Activated CD8-positive, alpha-beta memory T cell treated with anti-CD3 and anti-CD28 coated beads, Interleukin-2, amount 50 U/mL, for 24 hours (primary cell): ENCODE measurements around the gene TTC39B.
A peak's percentile ranks its signal among the peaks of the same experiment; 100 is the strongest.
"Not testable (repeated sequence)": the region's sequence is repeated elsewhere in the genome, so short reads cannot be mapped to it uniquely, and the experiment has no call there.

Experiments
- DNase-seq: peaks from one replicate; pipeline ENCODE4 v3.0.0-alpha.2; 2020; ENCODE audit errors: extremely low read depth

Gene TTC39B

DNA sequence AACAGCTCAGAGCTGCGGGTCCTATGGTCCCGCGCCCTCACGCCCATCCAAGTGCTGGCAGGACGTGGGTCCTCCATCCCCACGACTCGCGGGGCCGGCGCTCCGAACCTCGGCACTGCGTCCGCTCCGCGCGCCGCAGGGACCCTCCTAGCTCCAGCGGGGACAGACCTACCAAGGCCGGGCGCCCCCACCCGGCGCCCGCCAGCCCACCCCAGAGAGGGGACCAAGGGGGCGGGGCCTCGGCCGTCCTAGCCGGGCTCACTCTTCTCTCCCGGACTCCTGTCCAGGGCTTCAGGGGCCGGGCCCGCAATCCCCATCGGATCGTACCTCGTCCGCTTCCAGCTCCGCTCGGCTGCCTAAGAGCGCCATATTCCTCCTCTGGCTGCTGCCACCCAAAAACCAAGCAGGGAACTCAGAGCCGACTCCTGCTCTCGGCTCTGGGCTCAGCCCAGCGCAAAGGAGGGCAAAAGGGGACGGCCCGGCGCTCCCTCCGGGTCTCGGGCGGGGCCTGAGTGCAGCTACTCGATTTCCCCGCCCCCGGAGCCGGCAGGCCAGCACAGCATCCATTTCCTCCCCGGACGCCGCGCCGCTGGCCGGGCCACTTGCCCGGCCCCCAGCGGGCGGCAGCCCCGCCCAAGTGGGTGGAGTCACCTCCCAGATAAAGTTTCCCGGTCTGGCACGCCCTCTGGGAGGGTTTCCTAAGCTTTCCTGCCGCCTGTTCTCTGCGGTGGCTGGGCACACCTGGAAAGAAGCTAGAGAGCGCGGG lies at the start of gene TTC39B:
Gene TTC39B (minus strand): TSS at position 460 of the 766 bp plus-strand sequence. CDS start 91 bp downstream, at position 369.
- peak; percentile 52 for DNase-seq

DNA sequence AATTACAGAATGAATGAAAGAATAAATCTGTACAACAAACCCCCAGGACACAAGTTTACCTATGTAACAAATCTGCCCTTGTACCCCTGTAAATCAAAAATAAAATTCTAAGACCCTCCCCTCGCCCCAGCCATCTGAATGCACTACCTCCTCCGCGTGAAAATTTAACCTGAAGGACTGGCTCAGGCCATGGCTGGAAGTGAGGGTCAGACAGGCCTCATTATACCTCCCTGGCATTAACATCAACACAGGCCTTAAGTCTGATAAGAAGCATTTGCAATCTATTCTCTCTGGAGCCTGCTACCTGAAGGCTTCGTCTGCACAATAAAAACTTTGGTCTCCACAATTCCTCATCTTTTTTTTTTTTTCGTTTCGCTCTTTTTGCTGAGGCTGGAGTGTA lies 48.7 kb upstream of the TTC39B start:
- DNase-seq: no peak

DNA sequence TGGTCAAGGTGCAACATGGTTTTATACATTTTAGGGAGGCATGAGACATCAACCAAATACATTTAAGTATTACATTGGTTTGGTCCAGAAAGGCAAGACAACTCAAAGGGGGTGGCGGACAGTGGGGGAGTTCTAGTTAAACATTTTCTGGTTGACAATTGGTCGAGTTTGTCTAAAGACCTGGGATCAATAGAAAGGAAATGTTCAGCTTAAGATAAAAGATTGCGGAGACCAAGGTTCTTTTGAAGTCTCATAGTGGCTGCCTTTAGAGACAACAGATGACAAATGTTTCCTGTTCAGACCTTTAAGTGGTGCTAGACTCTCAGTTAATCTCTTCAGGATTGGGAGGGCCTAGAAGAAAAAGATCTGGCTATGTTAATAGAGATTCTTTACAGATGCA lies 47.7 kb upstream of the TTC39B start:
- no peak for DNase-seq

DNA sequence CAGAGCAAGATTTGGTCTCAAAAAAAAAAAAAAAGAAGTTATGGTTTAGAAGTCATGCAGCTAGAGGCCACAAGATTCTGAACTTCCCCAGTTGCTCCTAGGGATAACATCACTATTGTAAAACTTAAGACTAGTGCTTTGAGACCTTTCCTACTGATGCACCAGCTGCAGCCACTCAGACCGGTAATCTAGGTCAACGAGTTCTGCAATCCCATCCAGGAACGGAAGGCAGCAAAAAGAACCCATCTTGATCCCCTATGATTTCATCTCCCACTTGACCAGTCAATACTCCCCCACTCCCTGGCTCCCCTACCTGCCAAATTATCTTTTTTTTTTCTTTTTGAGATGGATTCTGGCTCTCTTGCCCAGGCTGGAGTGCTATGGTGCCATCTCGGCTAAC lies 46.9 kb upstream of the TTC39B start:
- DNase-seq: no peak

DNA sequence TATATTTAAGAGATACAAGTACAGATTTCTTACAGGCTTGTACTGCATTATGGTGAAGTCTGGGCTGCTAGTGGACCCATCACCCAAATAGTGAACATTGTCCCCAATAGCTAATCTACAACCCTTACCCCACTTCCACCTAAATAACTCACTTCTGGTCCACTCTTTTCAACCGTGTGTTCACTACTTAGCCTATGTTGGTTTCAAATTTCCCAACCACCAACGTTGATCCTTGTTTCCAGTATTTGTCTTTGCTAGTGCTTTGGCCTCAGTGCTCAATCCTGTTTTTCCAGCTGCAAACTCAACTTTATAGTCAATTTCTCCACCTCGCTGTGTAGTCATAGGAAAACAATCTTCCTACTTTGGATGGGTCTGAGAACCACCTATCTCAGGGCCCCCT lies 45.3 kb upstream of the TTC39B start:
- no peak for DNase-seq

DNA sequence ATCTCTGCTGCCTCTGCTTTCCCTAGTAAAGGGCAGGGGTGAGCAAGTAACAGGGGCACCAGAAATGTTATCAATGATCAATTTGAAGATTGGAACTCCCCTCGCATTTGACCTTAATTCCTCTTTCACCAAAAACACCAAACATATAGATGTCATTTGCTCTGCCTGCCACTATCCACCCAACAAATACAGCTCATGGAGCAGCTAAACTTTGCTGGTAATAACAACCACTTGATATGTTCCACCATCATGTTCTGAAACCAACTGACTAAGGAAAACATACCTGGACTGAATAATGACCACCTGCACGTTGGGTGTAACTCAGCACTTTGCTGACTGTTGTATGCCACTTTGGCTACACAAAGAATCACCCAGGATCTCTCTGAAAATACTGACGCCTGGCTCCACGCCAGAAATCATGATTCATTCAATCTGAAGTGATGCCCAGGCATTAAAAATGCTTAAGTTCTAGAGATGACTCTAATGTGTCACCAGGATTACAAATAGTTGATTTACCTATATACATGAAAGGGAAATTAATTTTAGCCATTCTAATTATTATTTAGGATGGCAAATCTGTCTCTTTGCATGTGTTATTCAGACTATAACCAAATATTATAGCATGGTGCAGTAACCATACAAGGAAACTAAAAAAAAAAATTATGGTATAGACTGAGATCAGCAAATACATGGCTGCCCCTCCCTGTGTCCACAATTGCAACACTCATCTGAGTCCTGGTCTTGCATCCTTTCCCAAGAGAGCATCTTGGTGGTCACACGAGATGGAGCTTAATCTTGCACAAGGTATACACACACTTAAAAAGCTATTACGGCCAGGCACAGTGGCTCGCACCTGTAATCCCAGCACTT lies 43.1 kb upstream of the TTC39B start:
- DNase-seq: no peak

DNA sequence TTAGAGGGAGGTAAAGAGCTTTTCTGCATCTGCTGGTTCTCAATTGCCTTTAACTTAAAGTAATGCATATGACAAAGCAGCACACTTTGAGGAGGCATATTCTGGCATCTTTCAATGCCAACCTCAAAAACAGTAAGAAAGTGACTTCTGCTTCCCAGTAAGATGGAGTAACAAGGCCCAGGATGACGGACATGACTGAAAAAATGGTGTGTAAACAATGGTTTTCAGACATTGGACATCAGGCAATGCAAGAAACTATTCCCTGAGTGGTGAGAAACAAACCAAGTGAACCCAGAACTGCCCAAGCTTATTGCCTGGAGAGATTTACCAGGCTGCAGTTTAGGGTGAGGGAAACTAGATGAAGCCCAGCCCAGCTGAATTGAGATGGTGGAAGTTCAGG lies 39.8 kb upstream of the TTC39B start:
- DNase-seq: no peak

DNA sequence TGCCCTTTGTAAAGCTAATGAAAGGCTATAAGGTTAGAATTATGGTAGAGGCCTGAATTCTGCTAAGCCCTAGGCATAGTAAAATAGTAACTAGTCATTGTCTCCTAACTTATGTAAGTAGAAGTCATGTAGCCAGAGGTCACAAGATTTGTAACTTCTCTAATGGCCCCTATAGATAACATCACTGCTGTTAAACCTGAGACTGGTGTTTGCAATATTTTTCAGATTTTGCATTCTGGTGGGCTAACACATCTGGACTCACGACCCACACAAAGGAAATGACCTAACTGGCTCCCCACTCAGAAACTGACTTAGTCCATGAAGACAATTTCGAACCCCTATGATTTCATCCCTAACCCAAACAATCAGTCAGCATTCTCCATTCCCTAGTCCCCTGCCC lies 37.2 kb upstream of the TTC39B start:
- DNase-seq: no peak

DNA sequence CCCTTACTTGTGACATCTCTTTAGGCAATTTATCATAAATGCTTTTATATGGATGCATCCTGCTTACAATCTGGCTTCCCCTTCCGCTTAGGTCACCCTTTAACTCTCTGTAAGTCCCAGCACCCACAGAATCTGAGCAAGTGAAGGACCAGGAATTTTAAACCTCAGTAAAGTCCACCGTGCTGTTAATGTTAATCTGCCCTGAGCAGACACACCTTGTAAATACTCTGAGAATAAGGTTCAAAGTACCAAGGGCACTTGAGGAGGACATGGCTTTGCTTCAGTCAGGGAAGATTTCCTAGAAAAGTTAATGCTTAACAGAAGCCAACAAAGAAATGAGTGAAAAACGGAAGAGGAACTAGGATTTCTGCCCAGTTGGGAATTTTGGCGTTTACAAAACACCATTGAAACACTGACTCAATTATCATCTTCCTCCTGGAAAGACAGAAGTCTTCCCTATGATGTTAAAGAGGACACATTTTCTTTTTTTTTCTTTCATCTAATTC lies 26.4 kb upstream of the TTC39B start:
- no peak for DNase-seq

DNA sequence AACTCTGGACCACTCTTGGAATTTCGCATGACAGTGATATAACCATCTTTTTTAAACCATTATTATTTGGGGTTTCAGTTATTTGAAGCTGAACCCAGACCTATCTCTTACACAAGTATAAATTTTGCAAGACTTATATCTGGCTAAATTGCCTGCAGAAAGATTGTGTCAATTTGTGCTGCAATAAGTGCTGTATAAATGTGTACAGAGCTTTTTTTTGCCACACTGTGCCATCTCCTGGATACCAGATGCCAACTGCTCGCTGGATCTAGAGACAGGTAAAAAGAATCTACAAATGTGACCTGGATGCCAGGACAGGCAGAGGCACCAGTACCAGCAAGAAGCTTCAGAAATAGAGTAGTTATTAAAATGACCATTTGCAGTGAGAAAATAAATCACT lies 25.9 kb upstream of the TTC39B start:
- no peak for DNase-seq

DNA sequence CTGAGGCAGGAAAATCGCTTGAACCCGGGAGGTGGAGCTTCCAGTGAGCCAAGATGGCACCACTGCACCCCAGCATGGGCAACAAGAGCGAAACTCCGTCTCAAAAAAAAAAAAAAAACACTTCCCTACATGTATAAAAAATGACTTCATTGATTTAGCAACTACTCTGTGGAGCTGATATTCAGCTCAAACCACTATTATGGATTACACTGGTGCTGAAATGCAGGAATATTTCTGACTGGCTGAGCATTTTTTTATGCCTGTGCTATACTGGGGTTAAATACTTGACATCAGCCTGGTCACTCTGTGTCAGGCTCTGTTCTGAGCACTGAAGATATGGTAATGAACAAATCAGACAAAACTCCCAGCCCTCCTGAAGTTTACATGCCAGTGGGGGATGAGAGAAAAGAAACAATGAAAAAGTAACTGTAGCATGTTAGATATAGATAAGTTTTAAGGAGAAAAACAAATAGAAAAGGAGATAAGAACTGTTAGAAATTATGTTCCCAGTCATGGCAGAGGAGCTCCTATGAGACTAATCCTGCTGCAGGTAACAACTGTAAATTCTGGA lies 22.6 kb upstream of the TTC39B start:
- DNase-seq: no peak

DNA sequence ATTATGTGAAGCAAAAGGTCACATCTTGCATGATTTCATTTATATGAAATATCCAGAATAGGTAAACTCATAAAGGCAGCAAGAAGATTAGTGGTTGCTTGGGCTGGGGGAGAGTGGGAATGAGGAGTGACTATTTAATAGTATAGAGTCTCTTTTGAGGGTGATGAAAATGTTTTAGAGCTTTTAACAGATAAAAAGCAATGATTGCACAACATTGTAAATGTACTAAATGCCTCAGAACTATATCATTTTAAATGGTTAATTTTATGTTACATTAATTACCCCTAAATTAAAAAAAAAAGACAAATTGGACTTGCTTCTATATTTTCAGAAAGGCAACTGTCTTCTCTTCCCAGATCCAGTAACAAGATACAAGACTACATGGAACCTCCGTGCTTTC lies 21.9 kb upstream of the TTC39B start:
- DNase-seq: no peak

DNA sequence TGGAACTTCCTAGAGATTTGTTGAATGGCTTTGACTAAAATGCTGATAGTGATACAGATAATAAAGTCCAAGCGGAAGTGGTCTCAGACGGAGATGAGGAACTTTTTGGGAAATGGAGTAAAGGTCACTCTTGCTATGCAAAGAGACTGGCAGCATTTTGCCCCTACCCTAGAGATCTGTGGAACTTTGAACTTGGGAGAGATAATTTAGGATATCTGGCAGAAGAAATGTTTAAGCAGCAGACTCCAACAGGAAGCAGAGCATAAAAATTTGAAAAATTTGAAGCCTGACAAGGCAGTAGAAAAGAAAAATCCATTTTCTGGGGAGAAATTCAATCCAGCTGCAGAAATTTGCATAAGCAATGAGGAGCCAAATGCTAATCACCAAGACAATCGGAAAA lies 15.7 kb upstream of the TTC39B start:
- DNase-seq: not testable (repeated sequence)

DNA sequence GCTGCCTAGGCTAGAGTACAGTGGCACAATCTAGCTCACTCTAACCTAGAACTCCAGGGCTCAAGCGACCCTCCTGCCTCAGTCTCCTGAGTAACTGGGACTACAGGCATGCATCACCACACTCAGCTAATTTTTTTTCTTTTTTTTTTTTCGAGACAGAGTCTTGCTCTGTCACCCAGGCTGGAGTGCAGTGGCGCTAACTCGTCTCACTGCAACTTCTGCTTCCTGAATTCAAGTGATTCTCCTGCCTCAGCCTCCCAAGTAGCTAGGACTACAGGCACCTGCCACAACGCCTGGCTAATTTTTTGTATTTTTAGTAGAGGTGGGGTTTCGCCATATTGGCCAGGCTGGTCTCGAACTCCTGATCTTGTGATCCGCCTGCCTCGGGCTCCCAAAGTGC lies 12.6 kb upstream of the TTC39B start:
- not testable (repeated sequence) for DNase-seq

DNA sequence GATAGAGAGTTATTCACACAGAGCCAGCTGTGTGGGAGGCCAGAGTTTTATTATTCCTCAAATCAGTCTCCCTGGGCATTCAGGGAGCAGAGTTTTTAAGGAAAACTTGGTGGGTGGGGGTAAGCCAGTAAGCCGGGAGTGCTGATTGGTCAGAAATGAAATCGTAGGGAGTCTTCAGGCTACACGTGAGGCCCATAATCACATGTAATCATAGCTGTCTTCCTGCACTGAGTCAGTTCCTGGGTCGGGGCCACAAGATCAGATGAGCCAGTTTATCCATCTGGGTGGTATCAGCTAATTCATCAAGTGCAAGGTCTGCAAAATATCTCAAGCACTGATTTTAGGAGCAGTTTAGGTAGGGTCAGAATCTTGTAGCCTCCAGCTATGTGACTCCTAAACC lies 10.8 kb upstream of the TTC39B start:
- no peak for DNase-seq

DNA sequence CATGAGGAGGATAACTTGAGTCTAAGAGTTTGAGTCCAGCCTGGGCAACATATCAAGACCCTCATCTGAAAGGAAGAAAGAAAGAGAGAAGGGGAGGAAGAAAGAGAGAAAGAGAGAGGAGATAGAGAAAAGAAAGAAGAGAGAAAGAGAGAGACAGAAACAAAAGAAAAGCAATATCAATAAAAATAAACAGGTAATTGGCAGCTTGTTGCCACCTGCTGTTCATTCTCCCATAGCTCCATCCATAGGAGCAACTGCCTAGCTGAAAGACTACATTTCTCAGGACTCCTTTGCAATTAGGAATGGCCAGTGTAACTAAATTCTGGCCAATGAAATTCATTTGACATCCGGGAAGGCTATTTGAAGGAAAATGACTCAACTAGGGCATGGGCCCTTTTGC lies 4.6 kb upstream of the TTC39B start:
- DNase-seq: no peak

DNA sequence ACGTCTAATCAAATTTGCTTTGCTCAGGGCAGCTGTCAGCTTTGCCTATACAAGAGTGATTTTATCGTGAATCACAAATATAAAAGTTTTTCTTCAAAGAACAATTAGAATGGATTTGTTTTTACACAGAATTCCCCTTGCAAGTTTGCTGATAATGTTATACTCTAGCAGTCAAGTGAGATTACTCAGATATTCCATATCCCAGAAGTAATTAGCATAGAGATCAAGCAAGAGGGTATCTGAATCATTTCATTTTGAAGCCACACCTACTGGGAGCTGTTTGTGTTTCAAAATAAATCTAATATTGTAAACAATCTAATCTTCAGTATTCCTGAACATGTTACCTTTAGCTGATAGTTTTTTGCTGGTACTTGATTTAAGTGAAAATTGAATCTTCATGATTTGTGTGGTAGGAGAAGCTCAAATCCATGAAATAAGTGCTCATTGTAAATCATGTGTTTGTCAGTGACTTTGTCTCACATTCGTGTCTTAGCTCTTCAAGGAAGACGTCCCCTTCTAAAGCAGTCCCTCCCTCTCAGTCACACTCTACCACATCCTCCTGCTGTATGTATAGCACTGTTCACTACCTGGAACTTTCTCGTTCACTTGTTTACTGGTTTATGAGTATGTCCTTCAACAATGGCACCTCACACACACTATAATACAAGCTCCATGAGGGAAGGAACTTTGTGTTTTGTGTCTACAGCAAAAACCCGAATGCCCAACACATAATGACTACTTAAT lies 3.3 kb upstream of the TTC39B start:
- no peak for DNase-seq

DNA sequence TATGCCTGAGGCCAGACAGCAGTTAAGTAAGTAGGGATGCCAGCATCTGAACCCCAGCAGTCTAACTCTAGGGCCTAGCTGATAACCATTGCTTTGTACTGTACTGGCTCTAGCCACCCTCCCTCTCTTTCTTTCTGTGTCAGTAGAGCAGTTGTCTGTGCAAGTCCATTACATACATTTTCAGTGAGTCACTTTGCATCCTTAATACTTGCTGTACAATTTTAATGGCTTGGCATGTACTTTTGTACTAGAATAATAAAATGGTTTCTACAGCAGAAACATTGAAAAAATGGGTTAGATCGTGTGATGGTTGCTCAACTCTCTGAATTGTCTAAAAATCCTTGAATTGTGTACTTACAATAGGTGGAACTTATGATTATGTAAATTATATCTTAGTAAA lies 1.5 kb upstream of the TTC39B start:
- no peak for DNase-seq

DNA sequence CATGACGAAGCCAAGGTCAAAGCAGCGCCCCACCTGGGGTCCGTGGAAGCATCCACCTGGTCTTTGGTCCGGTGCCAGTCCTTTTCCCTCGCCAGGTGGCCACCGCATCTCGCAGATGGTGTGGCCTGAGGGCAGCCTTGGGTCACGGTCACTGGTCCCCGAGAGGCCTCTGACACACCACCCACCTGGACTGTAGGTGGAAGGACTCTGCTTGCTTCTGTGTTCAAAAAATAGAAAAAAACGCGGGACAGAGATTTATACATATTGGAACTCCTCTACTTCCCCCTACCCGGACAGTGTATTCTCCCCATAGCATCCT lies 466 bp upstream of the TTC39B start:
- no peak for DNase-seq

DNA sequence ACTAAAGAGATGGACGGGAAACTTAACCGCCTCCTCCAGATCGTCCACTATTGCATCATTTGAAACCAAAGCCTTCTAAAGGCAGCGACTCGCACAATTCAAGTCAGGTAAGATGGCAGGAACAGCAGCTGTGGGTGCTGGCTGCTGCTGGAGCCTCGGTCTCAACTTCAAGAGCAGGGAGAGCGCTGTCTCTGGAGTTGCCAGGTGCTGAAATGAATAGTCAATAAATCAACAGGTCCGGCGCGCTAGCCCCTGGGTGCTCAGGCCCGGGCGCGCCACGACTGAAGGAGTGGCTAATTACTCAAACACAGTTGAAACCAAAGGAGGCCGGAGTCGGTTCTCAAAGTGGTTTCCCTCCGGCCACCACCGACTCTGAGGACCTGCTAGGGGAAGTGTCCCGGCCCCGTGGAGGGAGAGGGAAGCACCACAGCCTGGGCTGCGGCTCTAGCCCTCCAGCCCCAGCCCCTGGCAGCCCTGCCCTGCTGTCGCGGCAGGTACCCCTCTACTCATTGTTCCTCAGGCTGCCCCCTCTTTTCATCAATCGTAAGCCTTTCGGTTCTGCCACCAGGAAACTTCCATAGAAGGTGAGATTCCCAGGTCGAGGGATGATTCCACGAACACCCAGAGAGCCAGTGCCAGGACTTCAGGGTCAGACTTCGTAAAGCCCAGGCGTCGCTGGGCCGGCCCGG lies 804 bp downstream of the TTC39B start:
- no peak for DNase-seq

DNA sequence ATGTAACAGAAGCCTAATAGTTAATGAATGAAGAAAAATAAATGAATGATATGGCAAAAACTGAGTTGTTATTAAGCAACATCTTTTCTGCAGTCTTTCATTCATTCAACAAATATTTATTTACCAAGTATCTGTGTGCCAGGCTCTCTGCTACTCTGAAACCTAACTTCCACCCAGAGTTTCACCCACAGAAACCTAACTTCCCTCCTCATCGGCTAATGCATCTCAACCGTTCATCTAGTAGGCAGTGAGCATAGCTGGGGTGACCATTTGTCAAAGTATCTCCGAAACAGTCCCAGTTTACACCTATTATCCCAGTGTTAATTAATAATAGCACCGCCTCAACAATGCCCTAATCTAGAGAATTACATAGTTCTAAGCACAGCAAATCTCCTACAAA lies 1.5 kb downstream of the TTC39B start:
- DNase-seq: no peak

DNA sequence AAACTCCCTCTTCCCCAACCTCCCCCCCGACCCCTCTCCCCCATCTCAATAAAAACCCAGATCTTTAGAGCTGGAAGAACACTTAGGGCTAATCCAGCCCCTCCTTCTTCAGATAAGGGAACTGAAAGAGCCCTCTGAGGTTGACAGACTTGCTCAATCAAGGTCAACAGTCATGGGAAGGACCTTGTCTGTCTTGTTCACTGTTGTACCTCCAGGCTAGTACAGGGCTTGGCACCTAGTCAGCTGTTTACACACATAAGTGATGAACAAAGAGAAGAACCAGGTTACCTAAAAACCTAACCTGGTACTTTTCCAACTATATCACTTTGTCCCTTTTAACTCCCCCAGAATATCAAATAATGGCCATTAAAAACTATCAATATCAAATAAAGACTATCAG lies 2.4 kb downstream of the TTC39B start:
- no peak for DNase-seq
